22Rv1 (cell line): Measurements from ENCODE around the gene GSG1L.

Experiments used
- H3K27ac ChIP-seq: fragments of 450-650 bp; 2 replicates; pipeline ENCODE4 v1.5.1; 2017
- ZFX ChIP-seq: fragments of 450-650 bp; IDR thresholded peaks from 2 replicates; pipeline ENCODE4 v1.6.1; 2017; ENCODE audit warnings: antibody characterized with exemption, borderline replicate concordance
- TF ChIP-seq, protein P1 (sequence below): fragments of 450-650 bp; IDR thresholded peaks from 2 replicates; pipeline ENCODE4 v1.5.1; 2017; ENCODE audit warnings: mild to moderate bottlenecking

The GSG1L gene

DNA sequence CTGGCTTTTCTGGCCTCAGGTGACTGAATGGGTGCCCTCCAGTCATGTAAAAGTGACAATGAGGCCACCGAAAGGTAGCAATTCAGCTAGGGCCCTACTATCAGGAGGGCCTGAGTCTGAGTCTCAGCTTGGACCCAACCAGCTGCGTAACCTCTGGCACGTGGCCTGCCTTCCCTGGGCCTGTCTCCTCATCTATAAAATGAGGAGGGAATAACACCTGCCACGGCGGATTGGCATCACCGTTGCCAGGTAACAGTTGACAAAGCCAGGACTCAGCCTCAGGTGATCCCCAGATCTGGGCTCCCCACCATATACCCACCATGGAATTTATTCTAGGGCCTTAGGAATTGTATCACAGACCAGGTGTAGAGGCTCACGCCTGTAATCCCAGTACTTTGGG is 296.4 kb downstream of the GSG1L start:
- no peak overlapping the region for H3K27ac ChIP-seq
- TF ChIP-seq ZFX: no peak
- TF ChIP-seq, protein P1, sequence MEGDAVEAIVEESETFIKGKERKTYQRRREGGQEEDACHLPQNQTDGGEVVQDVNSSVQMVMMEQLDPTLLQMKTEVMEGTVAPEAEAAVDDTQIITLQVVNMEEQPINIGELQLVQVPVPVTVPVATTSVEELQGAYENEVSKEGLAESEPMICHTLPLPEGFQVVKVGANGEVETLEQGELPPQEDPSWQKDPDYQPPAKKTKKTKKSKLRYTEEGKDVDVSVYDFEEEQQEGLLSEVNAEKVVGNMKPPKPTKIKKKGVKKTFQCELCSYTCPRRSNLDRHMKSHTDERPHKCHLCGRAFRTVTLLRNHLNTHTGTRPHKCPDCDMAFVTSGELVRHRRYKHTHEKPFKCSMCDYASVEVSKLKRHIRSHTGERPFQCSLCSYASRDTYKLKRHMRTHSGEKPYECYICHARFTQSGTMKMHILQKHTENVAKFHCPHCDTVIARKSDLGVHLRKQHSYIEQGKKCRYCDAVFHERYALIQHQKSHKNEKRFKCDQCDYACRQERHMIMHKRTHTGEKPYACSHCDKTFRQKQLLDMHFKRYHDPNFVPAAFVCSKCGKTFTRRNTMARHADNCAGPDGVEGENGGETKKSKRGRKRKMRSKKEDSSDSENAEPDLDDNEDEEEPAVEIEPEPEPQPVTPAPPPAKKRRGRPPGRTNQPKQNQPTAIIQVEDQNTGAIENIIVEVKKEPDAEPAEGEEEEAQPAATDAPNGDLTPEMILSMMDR: no peak

GRCh38 chr16:27766236-27766925 is 297.1 kb downstream of the GSG1L start:
- no peak overlapping the region for H3K27ac ChIP-seq
- no peak for TF ChIP-seq ZFX
- TF ChIP-seq, protein P1: no peak

DNA sequence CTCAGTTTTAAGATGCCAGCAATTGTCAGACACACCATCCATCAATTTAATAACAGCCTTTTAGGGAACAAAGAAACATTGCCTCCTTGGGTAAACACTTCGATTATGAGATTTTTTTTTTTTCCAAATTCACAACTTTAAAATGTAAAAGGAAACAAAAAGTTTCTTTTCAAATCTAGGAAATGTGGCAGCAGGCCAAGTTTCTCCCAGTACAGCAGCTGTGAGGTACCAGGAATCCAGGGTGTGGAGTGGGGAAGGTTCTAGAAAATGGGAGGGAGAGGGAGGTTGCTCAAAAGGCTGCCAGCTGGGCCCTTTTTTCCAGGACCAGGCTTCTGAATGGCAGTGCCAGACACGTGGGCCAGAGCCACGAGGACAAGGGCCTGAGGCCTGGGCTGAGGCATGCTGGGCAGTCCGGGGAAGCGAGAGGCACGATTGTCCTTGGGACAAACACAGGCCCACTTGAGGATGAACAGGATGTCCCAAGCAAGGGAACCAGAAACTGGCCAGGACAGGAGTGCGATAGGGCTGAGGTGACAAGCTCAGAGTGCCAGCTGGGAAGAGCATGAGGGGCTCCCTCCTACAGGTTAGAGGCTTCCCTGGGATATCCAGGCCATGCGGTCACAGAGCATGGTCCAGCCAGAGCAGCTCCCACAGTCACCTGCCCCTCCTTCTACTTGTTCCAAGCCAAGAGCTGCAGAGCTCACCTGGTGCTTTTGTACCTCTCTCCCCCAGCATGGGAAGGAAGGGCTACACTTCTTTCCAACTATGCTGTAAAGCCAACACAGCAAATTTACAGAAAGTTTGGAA is 298.4 kb downstream of the GSG1L start:
- TF ChIP-seq, protein P1: no peak
- TF ChIP-seq ZFX: no peak
- no peak overlapping the region for H3K27ac ChIP-seq

GRCh38 chr16:27764427-27764826 is 299.1 kb downstream of the GSG1L start:
- TF ChIP-seq, protein P1: no peak
- TF ChIP-seq ZFX: no peak
- H3K27ac ChIP-seq: no peak overlapping the region

DNA sequence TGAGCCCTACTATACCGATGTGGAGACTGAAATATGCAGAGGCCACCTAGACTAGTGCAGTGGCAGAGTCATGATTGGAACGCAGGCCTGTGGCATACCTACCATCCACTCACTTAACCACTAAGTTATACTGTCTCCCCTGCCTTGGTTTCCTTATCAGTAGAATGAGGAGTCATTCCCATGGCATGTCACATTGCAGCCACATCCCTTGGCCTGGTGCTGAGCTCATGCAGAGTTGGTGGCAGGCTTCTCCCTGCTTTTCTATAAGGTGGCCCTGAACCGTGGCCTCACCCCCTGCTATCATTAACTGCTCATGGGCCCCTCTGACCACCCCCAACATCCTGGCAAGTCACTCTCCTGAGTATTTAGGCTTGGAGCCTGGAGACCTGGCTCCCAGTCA is 301.1 kb downstream of the GSG1L start:
- H3K27ac ChIP-seq: no peak overlapping the region

GRCh38 chr16:27761816-27762215 is 301.7 kb downstream of the GSG1L start:
- TF ChIP-seq ZFX: no peak
- TF ChIP-seq, protein P1: no peak
- H3K27ac ChIP-seq: no peak overlapping the region

More for the DNA sequence above, 301.1 kb downstream of the GSG1L start:
- TF ChIP-seq, protein P1: no peak
- TF ChIP-seq ZFX: no peak

- no peak overlapping the region for H3K27ac ChIP-seq
- TF ChIP-seq, protein P1: no peak
Observed at GRCh38 chr16:27760789-27761176, 302.7 kb downstream of the GSG1L start.
